ENCODE results near the gene COCH.
A peak's percentile ranks its signal among the peaks of the same experiment; 100 is the strongest.

The COCH gene

DNA sequence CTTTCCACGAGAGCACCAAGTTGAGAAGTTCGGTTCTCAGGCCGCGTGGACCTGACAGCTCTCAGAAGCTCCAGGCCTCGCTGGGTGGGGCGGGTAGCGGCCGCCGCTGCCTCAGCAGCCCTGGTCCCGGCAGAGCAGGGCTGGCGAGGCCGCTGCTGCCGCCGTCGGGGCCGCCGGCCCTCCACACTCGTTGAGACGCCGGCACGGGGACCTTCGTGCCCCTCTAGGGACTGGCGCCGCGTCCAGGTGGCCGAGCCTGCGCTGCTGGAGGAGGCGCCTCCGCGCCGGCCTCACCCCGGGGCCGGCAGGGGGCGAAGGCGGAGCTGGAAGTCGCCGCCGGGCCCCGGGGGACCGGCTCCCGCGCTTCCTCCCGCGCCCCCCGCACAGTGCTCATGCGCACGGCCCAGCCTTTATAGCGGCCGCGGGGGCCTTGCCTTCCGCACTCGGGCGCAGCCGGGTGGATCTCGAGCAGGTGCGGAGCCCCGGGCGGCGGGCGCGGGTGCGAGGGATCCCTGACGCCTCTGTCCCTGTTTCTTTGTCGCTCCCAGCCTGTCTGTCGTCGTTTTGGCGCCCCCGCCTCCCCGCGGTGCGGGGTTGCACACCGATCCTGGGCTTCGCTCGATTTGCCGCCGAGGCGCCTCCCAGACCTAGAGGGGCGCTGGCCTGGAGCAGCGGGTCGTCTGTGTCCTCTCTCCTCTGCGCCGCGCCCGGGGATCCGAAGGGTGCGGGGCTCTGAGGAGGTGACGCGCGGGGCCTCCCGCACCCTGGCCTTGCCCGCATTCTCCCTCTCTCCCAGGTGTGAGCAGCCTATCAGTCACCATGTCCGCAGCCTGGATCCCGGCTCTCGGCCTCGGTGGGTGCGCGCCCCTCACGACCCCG lies at the start of gene COCH:
TSS of gene COCH (plus strand) at position 440 of the 879 bp plus-strand sequence. CDS start at position 820, 380 bp downstream.
- peak; percentile 42 for DNase-seq (ENCODE audit: low read depth)

DNA sequence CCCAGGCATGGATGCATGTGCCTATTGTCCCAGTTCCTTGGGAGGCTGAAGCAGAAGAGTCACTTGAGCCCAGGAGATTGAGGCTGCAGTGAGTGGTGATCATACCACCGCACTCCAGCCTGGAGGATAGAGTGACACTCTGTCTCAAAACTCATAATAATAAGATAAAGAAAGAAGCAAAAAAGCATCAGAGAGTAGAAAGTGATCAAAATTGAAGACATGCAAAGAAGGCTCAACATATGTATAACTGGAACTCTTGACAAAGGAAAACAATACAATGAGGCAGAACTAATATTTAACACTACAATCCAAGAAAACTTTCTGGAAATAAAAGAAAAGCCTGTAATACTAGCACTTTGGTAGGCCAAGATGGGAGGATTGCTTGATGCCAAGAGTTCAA lies 48.3 kb upstream of the COCH start:
- no peak for DNase-seq (ENCODE audit: low read depth)

DNA sequence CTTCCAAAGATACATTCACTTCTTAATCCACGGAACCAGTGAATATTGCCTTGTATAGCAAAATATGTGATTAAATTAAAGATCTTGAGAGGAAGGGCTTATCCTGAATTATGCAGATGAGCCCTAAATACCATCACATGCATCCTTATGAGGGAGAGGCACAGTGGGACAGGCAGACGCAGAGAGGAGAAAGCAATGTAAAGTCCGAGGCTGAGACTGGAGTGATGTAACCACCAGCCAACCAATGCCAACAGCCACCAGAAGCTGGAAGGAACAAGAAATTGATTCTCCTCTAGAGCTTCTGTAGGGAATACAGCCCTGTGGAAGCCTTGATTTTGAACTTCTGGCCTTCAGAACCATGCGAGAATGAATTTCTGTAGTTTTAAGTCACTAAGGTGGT lies 44.5 kb upstream of the COCH start:
- DNase-seq (ENCODE audit: low read depth), result no peak

DNA sequence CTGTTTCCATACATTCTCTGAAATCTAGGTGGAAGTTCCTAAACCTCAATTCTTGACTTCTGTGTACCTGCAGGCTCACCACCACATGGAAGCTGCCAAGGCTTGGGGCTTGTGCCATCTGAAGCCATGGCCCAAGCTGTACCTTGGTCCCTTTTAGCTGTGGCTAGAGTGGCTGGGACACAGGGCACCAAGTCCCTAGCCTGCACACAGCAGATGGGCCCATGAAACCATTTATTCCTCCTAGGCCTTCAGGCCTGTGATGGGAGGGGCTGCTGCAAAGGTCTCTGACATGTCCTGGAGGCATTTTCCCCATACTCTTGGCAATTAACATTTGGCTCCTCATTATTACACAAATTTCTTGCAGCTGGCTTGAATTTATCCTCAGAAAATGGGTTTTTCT lies 40.0 kb upstream of the COCH start:
- no peak for DNase-seq (ENCODE audit: low read depth)

DNA sequence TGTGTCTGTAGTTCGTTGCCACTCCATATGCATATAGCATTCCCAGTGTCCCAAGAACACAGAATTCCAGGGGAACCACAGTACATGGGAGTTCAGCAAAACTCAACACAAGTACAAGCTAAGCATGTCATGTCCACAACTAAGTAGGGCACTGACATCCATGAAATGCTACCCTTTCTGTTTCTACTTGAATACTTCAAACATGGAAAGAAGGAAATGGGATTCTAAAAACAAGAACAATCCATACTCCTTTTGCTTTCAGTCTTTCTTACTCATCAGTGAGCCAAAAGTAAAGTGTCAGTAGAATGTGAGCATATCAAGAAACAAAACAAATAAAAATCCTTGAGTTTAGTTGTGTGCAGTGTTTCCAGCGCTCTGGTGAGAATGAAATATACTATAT lies 36.0 kb upstream of the COCH start:
- no peak for DNase-seq (ENCODE audit: low read depth)

DNA sequence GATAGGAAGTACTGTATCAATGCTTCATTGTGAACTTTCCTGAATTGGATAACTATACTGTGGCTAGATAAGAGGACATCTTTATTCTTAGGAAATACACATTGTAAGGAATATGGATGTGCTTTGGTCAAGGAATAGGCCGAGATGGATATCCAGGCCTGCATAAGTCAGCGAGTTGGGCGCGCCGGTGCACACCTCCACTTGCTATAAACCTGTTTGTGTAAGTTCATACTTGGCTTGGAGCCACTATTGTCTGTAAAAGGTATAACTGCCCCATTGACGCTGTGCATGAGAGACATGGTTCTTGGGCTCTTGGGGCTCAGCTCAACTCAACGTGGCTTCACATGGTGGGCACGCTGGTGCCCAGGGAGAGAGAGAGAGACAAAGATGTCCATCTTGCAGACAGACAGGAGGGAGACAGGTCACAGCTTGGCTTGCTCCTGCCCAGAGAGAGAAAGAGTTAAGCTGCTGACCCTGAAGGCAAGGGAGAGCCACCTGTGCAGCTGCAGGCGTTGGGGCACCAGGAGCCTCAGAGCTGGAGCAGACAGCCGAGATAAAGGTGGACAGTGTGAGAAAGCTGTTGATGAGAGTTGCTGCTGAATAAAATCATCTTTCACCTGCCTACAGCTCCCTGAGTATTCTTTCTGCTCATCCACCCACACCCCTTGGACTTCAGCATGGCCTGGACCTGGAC lies 34.1 kb upstream of the COCH start:
- DNase-seq (ENCODE audit: low read depth), result no peak

DNA sequence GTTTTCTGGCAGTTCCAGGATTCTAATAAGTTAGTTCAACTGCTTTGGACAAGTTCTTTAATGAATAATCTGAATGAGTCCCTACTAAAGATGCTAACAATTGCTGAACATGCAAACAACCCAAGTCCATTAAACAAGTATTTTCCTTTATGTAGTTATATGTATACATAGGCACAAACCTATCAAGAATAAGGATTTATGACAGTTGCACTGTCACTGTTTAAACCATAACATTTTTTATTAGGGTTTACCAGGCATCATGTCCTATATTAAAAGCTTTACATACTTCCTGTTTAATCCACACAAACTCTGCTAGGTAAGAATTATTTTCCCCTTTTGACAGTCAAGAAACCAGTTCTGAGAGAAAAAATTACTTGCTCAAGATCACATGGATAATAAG lies 31.9 kb upstream of the COCH start:
- no peak for DNase-seq (ENCODE audit: low read depth)

DNA sequence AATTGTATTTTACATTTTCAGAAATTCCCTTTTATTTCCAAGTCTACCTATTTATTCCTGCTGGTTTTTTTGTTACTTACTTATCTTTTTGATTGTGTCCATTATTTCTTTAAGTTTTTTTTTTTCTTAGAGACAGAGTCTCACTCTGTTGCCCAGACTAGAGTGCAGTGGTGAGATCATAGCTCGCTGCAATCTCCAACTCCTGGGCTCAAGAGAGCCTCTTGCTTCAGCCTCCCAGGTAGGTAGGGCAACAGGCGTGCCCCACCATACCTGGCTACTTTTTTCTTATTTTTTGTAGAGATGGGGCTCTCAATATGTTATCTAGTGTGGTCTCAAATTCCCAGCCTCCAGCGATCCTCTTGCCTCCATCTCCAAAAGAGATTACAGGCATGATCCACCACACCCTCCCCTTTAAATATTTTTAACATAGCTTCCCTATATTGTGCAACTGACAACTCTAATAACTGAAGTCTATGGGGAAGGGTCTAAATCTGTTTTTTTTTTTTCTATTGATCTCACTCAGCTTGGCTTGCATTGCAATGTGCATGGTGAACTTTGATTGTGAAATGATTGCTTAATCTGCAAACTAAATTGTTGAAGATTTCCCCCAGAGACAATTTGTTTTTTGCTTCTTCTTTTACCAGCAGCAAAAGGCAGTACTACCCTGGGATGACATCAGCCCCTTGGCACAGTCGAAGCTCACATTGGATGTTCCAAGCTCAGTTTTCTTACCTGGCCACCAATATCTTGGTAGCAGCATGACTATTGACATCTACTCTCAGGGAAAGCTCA lies 25.7 kb upstream of the COCH start:
- DNase-seq (ENCODE audit: low read depth), result no peak

DNA sequence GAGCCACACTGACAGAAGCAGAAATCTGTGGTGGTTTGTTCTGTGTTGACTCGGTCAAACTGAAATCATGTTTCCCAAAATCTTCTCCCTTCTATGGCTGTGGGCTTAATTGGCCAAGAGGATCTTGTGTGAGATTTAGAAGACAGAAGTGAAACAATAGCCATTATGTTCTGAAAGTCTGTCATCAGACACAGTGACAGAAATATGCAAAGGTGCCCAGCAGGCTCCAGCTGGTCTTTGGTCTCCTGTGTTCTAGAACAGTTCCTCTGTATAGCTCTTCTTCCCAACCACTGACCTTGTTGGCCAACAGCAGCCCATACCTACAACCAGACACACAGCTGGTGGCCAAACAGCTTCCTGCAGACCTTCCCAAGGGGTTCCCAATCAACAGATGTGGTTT lies 25.0 kb upstream of the COCH start:
- no peak for DNase-seq (ENCODE audit: low read depth)

DNA sequence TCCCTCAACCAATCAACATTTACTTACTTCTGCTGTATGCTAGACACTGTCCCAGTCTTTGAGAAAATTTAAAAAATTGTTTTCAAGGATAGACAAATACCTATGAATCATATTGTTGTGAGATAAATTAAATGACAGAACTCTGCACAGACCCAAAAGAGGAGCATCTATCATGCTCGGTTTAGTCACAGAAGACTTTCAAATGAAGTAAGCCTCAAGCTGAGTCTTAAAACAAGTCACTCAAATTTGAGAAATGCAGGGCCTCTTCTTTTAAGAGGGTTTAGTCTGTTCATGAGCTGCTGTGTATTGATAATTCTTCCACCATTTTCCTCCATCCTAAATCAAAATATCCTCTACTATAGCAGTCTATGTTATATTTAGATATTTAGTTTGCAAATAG lies 24.4 kb upstream of the COCH start:
- DNase-seq (ENCODE audit: low read depth), result no peak

DNA sequence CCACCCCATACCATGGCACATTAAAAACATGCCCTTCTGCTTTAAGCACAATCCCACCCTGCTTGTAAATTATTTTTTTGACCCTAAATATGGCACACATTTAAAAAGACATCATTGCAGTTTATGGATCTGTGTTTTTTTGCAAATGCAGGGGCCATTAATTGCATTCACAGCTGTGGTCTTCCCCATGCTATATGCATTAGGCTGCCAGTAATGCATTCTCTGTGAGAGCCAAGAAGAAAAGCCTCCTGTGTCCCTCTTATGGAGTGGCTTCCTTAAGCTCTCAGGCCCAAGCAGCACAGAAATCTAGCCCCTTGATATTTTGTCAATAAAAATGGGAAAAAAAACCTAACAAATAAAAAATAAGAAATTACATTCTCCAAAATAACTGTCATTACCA lies 20.4 kb upstream of the COCH start:
- DNase-seq (ENCODE audit: low read depth), result no peak

DNA sequence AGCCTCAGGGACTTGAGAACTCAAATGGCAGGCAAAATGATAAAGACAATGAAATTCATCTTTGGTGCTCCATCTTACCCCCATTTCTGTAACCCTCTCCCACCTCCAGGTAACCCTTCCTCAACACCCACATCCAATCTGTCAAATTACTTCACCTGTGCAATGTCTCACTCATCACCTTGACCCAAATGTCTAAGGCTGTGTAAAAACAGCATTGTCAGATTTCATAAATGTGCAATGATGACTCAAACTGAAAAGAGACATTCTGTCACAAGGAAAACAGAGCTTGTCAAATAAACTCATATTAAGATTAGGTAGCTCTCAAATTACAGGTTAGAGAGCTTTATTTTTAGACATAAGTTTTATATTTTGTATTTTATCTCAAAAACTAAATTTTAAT lies 19.9 kb upstream of the COCH start:
- DNase-seq (ENCODE audit: low read depth), result no peak

DNA sequence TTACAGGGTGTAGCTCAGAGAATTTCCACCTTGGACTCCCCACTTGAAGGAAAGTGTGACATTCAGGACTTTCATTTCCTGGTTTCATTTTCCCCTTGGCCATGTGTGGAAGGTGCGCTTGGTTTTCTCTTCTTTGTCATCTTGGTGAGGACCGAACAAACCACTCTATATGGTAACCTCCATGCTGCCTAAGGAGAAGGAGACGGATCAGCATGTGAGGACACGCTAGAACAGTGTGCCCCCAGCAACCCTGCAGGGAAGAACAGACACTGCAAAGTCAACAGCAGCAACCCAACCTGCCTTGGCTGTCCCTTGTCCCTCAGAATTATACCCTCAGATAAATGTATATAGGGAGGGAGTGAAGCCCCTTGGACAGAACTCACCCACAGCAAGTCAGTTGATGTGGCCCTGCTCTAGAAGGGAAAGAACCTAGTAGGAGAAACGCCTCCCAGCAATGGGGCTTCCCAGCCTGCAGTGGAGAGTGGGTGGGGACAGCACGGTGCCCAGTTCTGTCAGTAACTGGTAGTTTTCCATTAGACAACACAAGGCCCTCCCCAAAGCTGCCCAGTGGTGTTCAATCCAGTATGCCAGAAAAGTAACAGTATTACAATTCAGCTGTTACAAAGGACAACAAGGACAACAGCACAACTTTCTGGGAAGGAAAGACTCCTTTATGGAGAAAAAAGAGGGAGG lies 18.9 kb upstream of the COCH start:
- no peak for DNase-seq (ENCODE audit: low read depth)

DNA sequence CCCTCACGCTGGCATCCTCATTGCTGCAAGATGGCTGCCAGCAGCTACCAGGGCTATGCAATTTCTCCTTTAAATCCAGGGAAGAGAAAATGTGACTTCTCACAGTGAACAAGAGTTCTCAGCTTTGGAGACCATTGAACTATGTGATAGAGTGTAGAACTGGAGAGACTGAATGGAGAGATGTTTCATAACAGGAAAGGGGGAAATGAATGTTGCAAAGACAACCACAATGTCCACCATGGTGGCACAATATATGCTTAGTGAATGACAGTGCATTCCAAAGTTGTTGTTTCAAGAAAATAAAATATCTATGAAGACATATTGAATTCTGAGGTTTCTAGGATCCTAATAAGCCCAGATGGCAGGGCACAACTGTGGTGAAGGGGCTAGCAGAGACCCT lies 13.2 kb upstream of the COCH start:
- no peak for DNase-seq (ENCODE audit: low read depth)

DNA sequence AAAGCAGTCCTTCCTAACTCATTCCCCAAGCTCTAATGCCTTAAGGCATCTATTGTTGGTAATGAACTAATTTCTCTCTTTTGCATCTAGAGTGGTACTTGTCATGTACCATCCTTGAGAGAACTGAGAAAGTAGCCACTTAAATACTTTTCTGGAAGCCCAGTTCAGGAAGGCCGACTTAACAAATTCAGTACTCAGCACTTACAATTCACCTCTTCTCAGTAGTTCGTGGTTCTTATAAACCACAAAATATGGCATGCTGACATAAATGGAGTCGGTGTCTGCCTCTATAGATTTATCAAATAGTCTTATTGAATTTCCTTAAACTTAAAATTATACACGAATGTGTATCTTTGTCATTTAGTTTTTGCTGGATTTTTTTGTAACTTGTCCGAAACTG lies 9.4 kb upstream of the COCH start:
- no peak for DNase-seq (ENCODE audit: low read depth)

DNA sequence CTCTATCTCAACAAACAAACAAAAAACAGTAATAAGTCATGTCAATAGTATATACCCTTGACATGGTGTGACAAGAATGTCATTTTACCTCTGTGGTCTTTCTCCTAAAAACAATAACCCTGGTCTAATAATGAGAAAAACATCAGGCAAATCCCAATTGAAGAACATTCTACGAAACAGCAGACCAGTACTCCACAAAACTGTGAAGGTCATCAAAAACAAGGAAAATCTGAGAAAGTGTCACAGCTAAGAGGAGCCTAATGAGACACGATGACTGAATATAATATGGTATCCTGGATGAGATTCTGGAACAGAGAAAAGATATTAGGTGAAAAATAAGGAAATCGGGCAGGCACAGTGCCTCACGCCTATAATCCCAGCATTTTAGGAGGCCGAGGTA lies 5.6 kb upstream of the COCH start:
- no peak for DNase-seq (ENCODE audit: low read depth)

DNA sequence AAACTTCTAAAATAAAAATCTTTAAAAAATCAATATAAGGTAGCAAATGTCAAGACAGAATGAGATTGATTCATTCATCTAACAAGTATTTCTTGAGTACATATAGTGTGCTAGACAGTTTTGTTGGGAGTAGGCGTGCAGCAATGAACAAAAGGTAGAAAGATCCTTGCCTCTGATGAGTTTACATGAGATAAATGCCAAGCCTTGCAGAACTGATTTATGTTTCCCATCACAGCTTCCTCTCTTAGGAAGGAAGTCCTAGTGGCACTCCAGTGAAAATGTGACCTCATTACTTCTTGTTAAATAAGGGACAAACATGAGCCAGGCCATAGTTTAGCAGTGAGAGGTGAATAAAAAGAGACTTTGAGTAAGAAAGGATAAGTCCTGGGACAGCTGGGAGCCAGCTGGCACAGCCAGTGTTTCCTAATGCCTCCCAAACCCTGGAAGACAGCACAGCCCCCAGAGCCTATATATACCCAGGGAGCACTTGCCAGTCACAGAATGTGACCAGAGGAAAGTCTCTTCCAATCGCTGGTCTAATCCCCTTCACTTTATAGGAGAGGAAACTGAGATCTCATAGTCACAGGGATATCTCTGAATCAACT lies 4.7 kb upstream of the COCH start:
- no peak for DNase-seq (ENCODE audit: low read depth)

DNA sequence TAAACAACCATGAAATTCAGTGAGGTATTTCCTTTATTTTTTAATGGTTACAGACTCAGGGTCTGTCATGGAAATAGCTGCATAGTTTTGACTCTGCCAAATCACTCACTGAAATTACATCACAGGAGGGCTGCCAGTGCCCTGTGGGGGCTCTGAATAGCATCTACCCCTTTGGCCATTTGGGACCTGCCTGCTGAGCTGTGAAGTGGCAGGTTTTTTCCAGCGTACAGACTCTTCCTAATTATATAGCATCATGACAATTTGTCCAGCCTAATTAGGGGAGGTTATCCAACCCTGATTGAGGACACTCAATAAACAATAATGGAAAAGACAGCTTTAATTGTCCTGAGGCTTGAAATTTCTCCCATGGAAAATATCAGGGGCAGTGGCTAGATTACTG lies 1.8 kb upstream of the COCH start:
- DNase-seq (ENCODE audit: low read depth), result no peak

DNA sequence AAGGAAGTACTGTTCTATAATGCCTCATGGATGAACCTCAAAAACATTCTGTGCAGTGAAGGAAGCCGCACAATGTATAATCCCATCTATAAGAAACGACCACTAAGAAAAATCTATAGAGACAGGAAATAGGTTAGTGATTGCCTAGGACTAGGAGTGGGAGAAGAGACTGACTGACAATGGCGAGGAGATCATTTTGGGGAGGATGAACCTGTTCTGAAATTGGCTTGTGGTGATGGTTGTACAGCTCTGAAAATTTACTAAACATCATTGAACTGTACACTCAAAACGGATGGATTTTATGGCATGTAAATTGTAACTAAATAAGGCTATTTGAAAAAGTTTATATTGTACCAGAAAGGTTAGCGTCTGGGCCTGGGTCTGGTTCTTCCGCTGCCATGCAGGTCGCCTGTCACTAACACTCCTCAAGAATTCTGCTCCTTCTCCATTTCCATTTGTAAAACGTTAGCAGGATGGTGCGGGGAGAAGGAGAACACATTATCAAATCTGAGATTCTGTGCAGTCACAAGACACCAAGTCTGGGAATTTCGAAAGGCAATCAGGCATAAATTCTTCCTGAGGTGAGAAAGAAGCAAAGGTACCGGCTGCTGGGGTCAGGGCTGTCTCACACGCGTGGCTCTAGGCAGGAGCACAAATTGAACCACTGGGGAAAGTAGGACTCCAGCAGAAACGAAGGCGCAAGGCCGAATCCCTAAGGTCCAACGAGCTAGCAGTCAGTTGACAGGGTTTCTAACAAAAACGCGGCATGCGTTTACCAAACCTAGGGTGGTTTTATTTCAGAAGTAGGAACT lies 845 bp upstream of the COCH start:
- DNase-seq (ENCODE audit: low read depth), result no peak

DNA sequence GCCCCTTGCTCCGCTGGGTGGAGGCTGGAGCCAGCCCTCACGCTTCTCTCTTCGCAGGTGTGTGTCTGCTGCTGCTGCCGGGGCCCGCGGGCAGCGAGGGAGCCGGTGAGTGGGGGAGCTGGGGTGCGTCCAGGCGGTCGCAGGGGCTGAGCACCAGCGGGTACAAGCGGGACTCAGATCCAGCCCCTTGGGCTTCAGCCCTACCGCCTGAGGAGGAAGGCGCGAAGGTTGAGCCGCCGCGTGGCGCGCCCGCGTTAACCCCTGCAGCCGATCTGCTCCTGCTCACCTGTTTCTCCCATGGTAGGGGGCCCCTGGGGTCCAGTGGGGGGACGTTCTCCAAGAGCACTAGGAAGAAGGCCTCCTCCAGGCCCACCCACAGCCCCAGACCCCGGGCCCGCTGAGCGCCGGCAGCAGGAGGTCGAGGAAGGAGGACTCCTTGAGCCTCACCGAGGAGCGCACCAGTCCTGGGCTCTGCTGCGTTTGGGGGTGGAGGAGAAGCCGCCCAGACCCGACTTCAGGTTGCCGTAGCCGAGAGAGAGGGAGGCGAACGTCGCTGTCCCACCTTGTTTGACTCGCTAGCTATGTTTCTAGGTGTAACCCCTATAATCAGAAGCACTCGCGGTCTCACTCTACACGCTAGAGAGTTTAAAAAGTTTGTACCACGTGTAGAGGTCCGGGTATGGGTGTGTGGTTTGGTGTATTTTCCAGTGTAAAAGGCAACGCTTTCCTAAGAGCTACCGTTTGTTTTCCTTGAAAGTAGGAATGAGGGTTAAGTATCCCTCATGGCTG lies 834 bp downstream of the COCH start:
- no peak for DNase-seq (ENCODE audit: low read depth)
